SU-DHL-6 (cell line): Measurements from ENCODE around the gene GIPC3.

Experiments
- CTCF ChIP-seq: fragments of 200-600 bp; sonication (generic); IDR thresholded peaks from one replicate; pipeline ENCODE4 v1.5.1; 2017; ENCODE audit warnings: antibody characterized with exemption, mild to moderate bottlenecking, low read length, moderate library complexity; ENCODE audit not compliant: insufficient read depth, poor library complexity, severe bottlenecking
- EZH2phosphoT487 ChIP-seq: fragments of 200-600 bp; sonication (generic), shearing (Covaris generic); conservative IDR thresholded peaks from 2 replicates; pipeline ENCODE4 v1.6.1; 2018; ENCODE audit warnings: mild to moderate bottlenecking, antibody characterized with exemption, low read length, moderate library complexity, mixed read lengths

DNA sequence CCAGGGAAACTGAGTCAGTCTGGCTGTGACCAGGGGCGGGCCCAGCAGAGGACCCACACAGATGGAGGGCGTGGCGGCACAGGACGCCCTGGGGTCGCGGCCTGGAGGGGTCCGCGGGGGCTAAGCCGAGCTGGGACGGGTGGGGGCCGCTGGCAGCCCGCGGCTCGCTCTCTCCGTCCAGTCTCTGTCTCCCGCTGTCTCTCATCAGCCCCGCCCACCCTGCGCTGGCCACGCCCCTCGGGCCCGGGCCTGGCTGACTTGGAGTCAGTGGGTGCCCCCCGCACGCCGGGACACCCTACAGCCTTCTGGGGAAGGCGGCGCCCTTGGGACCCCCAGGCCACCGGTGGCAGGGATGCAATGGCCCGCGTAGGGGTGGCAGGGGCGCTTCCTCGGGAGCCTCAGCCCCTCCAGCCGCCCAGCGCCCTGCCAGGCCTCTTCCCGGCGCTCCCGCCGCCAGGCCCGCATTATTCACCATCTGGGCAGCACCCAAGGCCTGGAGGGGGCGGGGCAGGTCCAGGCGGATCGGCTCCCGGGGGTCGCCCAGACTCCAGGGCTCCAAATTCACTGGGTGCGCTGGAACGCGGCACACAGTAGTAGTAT is 21.5 kb downstream of the GIPC3 start, which contains the start of gene TBXA2R:
- TF ChIP-seq CTCF (no peak), EZH2phosphoT487 (no peak)
